ENCODE results near the gene HMCES. TPM values are rescaled to one million over a fixed set of nuclear protein-coding genes. Genes with fewer than 3 reads are reported as not detected.

HMCES gene
- total and polyA plus RNA-seq, 2 of the 13 experiments (the other 11 are each of a cell fraction or from before 2014, with no cell fraction given), result 16.1 to 37.5 TPM

GRCh38 chr3:129343643-129344360, 65.1 kb downstream of the HMCES start (continued):
- TF ChIP-seq BCLAF1 (IDR thresholded peaks at IDR 0.05) (no peak), ZNF331 (CRISPR knock-in tag; IDR thresholded peaks at IDR 0.05) (0 out of 2 replicates have a peak, but pooled peaks have one; percentile 14), PAWR (CRISPR knock-in tag; IDR thresholded peaks at IDR 0.05; ENCODE audit: borderline replicate concordance) (no peak), ZNF891 (CRISPR knock-in tag; IDR thresholded peaks at IDR 0.05) (no peak), RBFOX2 (IDR thresholded peaks at IDR 0.05; ENCODE audit: low read depth, low read length) (peak; percentile 57), NRL (CRISPR knock-in tag; IDR thresholded peaks at IDR 0.05; ENCODE audit: borderline replicate concordance) (no peak), TFE3 (CRISPR knock-in tag; IDR thresholded peaks at IDR 0.05) (no peak), SIX1 (CRISPR knock-in tag; IDR thresholded peaks at IDR 0.05; ENCODE audit: borderline replicate concordance) (no peak), IRF9 (CRISPR knock-in tag; IDR thresholded peaks at IDR 0.05; ENCODE audit: borderline replicate concordance) (0 out of 2 replicates have a peak, but pooled peaks have one; percentile 41), GTF2F1 (IDR thresholded peaks at IDR 0.05; ENCODE audit: low read length) (no peak), SIN3B (IDR thresholded peaks at IDR 0.05; ENCODE audit: low read length) (no peak), THRA (CRISPR knock-in tag; IDR thresholded peaks at IDR 0.05; ENCODE audit: borderline replicate concordance) (no peak), HES4 (CRISPR knock-in tag; IDR thresholded peaks at IDR 0.05; ENCODE audit: borderline replicate concordance) (no peak), PRDM10 (CRISPR knock-in tag; IDR thresholded peaks at IDR 0.05; ENCODE audit: low read depth) (no peak), ATAD3A (CRISPR knock-in tag; IDR thresholded peaks at IDR 0.05) (no peak), SETDB1 (CRISPR knock-in tag; IDR thresholded peaks at IDR 0.05; ENCODE audit: borderline replicate concordance) (no peak), KDM2A (CRISPR knock-in tag; IDR thresholded peaks at IDR 0.05; ENCODE audit: borderline replicate concordance, low read depth) (0 out of 2 replicates have a peak, but pooled peaks have one; percentile 17), SAP130 (CRISPR knock-in tag; IDR thresholded peaks at IDR 0.05; ENCODE audit: low read depth) (0 out of 2 replicates have a peak, but pooled peaks have one; percentile 19)
